HepG2 (cell line): ENCODE measurements around the gene LMF2. TPM values are rescaled to one million over a fixed set of nuclear protein-coding genes. Genes with fewer than 3 reads are reported as not detected.

ENCODE experiments used
- ATF2 ChIP-seq: sonication (generic); formaldehyde crosslinking; IDR thresholded peaks from 2 replicates; pipeline ENCODE4 v1.4.0; 2020; ENCODE audit warnings: missing genetic modification reagents
- ETV6 ChIP-seq: sonication (generic); formaldehyde crosslinking; conservative IDR thresholded peaks from 2 replicates; pipeline ENCODE4 v1.4.0; 2020; ENCODE audit warnings: missing genetic modification reagents
- GPBP1L1 ChIP-seq: sonication (generic); formaldehyde crosslinking; IDR thresholded peaks from 2 replicates; pipeline ENCODE4 v1.5.0; 2020; ENCODE audit warnings: mild to moderate bottlenecking, missing genetic modification reagents
- MED1 ChIP-seq: sonication (generic); formaldehyde crosslinking; IDR thresholded peaks from 2 replicates; pipeline ENCODE4 v1.4.0; 2020; ENCODE audit warnings: missing genetic modification reagents
- PRPF4 ChIP-seq: fragments of 200-400 bp; formaldehyde crosslinking; IDR thresholded peaks from 2 replicates; pipeline ENCODE4 v1.6.1; 2016; ENCODE audit warnings: low read length, low read depth; ENCODE audit not compliant: poor library complexity, severe bottlenecking
- SRSF1 ChIP-seq: fragments of 200-400 bp; formaldehyde crosslinking; optimal IDR thresholded peaks from 2 replicates; pipeline ENCODE3; 2017; ENCODE audit warnings: mild to moderate bottlenecking, low read depth, low read length, moderate library complexity
- YY1 ChIP-seq: IDR thresholded peaks from 2 replicates; pipeline ENCODE4 v1.6.1; 2011; ENCODE audit warnings: low read length, low read depth, moderate library complexity, mild to moderate bottlenecking; ENCODE audit not compliant: insufficient read depth, insufficient replicate concordance
- ZKSCAN1 ChIP-seq: fragments of 150-350 bp; IDR thresholded peaks from 2 replicates; pipeline ENCODE4 v1.6.1; 2014; ENCODE audit warnings: low read length
- ZNF274 ChIP-seq: sonication (generic); formaldehyde crosslinking; IDR thresholded peaks from 2 replicates; pipeline ENCODE4 v1.5.1; 2020; ENCODE audit warnings: mild to moderate bottlenecking, missing genetic modification reagents
- ZNF407 ChIP-seq: sonication (generic); formaldehyde crosslinking; IDR thresholded peaks from one replicate; pipeline ENCODE4 v1.5.1; 2020; ENCODE audit warnings: mild to moderate bottlenecking, missing genetic modification reagents; ENCODE audit errors: not compliant biosample characterization
- ZNF557 ChIP-seq: sonication (generic); formaldehyde crosslinking; IDR thresholded peaks from 2 replicates; pipeline ENCODE4 v1.4.0; 2020; ENCODE audit warnings: missing genetic modification reagents
- ZUFSP ChIP-seq: sonication (generic); formaldehyde crosslinking; IDR thresholded peaks from 2 replicates; pipeline ENCODE4 v1.9.0; 2021; ENCODE audit warnings: missing genetic modification reagents, mild to moderate bottlenecking, borderline replicate concordance
- polyA plus RNA-seq, 8 experiments: library from polyadenylated mRNA; depleted of rRNA in 3 of 8; stranded (reverse) in 7 of 8; unstranded in 1 of 8; fragments of >200 nt; fragmentation: Illumina TruSeq in 4 of 8; extraction: Trizol in 4 of 8; gene quantifications; 2 replicates each; pipeline versions ENCODE4 v1.2.1 to v1.2.3, GENCODE V29; 2011 to 2016; ENCODE audit warnings: low read depth in 4 of 8, missing spikeins in 1 of 8, mixed read lengths in 1 of 8; ENCODE audit not compliant: insufficient read depth in 1 of 8
- total RNA-seq, 5 experiments: library from RNA; depleted of rRNA; stranded (reverse); fragments of >200 nt; fragmentation: Illumina TruSeq; extraction: Trizol; gene quantifications; 2 replicates each; pipeline ENCODE4 v1.2.3, GENCODE V29; 2016; ENCODE audit warnings: low read depth in 1 of 5

LMF2 gene
- total and polyA plus RNA-seq, 2 of the 13 experiments (the other 11 are each of a cell fraction or from before 2014, with no cell fraction given) = 23.3 to 30.6 TPM

- TF ChIP-seq ETV6 (no peak), ATF2 (CRISPR knock-in tag) (0 out of 2 replicates have a peak, but pooled peaks have one; percentile 46), ZNF274 (no peak), ZNF557 (CRISPR knock-in tag) (no peak), SRSF1 (peak; percentile 2), GPBP1L1 (CRISPR knock-in tag) (no peak), ZUFSP (CRISPR knock-in tag) (no peak), PRPF4 (no peak), ZKSCAN1 (no peak), ZNF407 (CRISPR knock-in tag) (no peak), MED1 (CRISPR knock-in tag) (no peak; the same call in 1 of the 2 replicates), YY1 (peak; percentile 34)
Measured at GRCh38 chr22:50485221-50486131, 22.0 kb downstream of the LMF2 start (continued).
